OCI-LY7 (cell line): ENCODE results near the gene OSER1. TPM values are rescaled to one million over a fixed set of nuclear protein-coding genes. Genes with fewer than 3 reads are reported as not detected.

Source experiments
- BruUV-seq: library from RNA; stranded (reverse); fragments of 400-500 nt; replicated peaks from 2 replicates; lab custom pipeline; 2021; lab: Mats Ljungman, UMichigan
- CTCF ChIA-PET: fragments of 300-600 bp; sonication (Branson Sonifier 250); formaldehyde crosslinking; loops from one replicate; lab custom pipeline; 2022; ENCODE audit warnings: antibody characterized with exemption; ENCODE audit not compliant: unreplicated experiment; lab: Charles Lee
- POLR2A ChIA-PET: fragments of 300-600 bp; sonication (Branson Sonifier 250); formaldehyde crosslinking; loops from one replicate; lab custom pipeline; 2022; ENCODE audit warnings: antibody characterized with exemption; lab: Charles Lee
- DNase-seq: peaks from one replicate; pipeline ENCODE4 v3.0.0-alpha.2; 2015; ENCODE audit warnings: low spot score
- H2AFZ ChIP-seq: fragments of 200-600 bp; sonication (generic), shearing (Covaris generic); 2 replicates; pipeline ENCODE4 v1.6.1; 2014; ENCODE audit warnings: mild to moderate bottlenecking, antibody characterized with exemption, low read length, moderate library complexity
- H3K27ac ChIP-seq: fragments of 200-600 bp; sonication (generic); 2 replicates; pipeline ENCODE4 v1.5.1; 2014; ENCODE audit warnings: mixed run types, low read depth, mild to moderate bottlenecking, moderate library complexity, low read length, inconsistent platforms; ENCODE audit not compliant: poor library complexity, severe bottlenecking
- H3K36me3 ChIP-seq: fragments of 200-600 bp; sonication (generic); 2 replicates; pipeline ENCODE4 v1.6.1; 2014; ENCODE audit warnings: mild to moderate bottlenecking, antibody characterized with exemption, low read length, moderate library complexity, mixed read lengths; ENCODE audit not compliant: insufficient read depth
- H3K4me1 ChIP-seq: fragments of 200-600 bp; sonication (generic); 2 replicates; pipeline ENCODE4 v1.5.1; 2014; ENCODE audit warnings: mild to moderate bottlenecking, low read length; ENCODE audit not compliant: insufficient read depth, poor library complexity, severe bottlenecking
- H3K4me2 ChIP-seq: fragments of 200-600 bp; sonication (generic); 2 replicates; pipeline ENCODE4 v1.6.1; 2014; ENCODE audit warnings: mild to moderate bottlenecking, low read length
- H3K4me3 ChIP-seq: fragments of 200-600 bp; sonication (generic); 2 replicates; pipeline ENCODE4 v1.5.1; 2014; ENCODE audit warnings: mild to moderate bottlenecking, low read depth, low read length; ENCODE audit not compliant: poor library complexity, severe bottlenecking
- H3K79me2 ChIP-seq: fragments of 200-600 bp; sonication (generic); 2 replicates; pipeline ENCODE4 v1.6.1; 2016; ENCODE audit warnings: low read depth, mild to moderate bottlenecking, low read length, moderate library complexity, mixed read lengths; ENCODE audit not compliant: insufficient read depth
- H3K9me2 ChIP-seq: fragments of 200-600 bp; sonication (generic); 2 replicates; pipeline ENCODE4 v1.6.1; 2016; ENCODE audit warnings: mild to moderate bottlenecking, low read length, mixed read lengths; ENCODE audit not compliant: insufficient read depth
- H3K9me3 ChIP-seq: fragments of 200-600 bp; sonication (generic); 2 replicates; pipeline ENCODE4 v1.6.1; 2014; ENCODE audit warnings: mild to moderate bottlenecking, mixed run types, low read length, mixed read lengths
- H4K20me1 ChIP-seq: fragments of 200-600 bp; sonication (generic); 2 replicates; pipeline ENCODE4 v1.6.1; 2014; ENCODE audit warnings: mild to moderate bottlenecking, antibody characterized with exemption, low read length, moderate library complexity, mixed read lengths; ENCODE audit not compliant: insufficient read depth
- CTCF ChIP-seq: fragments of 200-600 bp; sonication (generic); conservative IDR thresholded peaks from 2 replicates; pipeline ENCODE4 v1.5.1; 2014; ENCODE audit warnings: mild to moderate bottlenecking, antibody characterized with exemption, low read length, moderate library complexity, mixed read lengths
- EZH2phosphoT487 ChIP-seq: fragments of 200-600 bp; sonication (generic); IDR thresholded peaks from 2 replicates; pipeline ENCODE4 v1.6.1; 2018; ENCODE audit warnings: low read depth, borderline replicate concordance, mild to moderate bottlenecking, mixed run types, antibody characterized with exemption, low read length, moderate library complexity, mixed read lengths
- intact Hi-C: fragments of 100-400 bp; cut with micrococcal nuclease; formaldehyde crosslinking; loops from one replicate; pipeline ENCODE4 v1.10.0; 2022; ENCODE audit not compliant: unreplicated experiment
- total RNA-seq, 2 experiments: library from RNA; depleted of rRNA in 1 of 2; stranded (reverse); fragments of >200 nt in 1 of 2; shearing (Covaris generic) in 1 of 2; gene quantifications; 2 replicates each; pipeline ENCODE4 v1.2.3, GENCODE V29; 2014 to 2022

The OSER1 gene
- total RNA-seq, 2 experiments from 2014 or later, result 28.1 to 31.9 TPM

DNA sequence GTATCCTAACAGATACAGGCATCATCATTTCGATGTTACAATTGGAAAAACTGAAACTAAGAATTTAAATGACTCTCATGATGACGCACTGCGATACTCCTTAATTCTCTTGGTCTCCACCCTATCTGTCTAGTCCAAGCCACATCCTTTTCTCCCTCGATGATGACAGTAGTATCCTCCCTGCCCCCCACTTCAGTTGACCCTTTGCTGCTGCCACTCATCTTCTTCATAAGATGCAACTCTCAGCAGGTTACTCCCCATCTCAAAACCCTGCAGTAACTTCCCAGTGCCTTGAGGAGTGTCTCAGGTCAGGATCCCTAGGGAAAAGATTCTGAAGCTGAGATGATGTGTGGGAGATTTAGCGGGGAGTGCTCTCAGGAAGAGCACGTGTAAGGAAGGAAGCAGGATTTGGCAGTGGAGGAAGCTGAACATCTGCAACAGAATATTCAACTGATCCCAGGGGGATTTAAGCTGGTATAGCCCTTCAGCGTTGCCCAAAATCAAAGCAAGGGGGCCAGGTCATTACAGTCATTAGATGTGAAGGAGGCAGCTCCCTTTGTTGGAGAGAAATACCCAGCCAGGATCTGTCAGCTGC, 39.7 kb downstream of the OSER1 start:
- Histone ChIP-seq H3K4me3 (no peak overlapping the region), H3K9me3 (no peaks in the 10 kb centered on the region), H4K20me1 (no peaks in the 10 kb centered on the region), H3K9me2 (no peaks in the 10 kb centered on the region), H3K4me2 (no peak overlapping the region), H3K79me2 (no peaks in the 10 kb centered on the region), H3K36me3 (no peaks in the 10 kb centered on the region), H3K4me1 (no peaks in the 10 kb centered on the region), H3K27ac (no peak overlapping the region), H2AFZ (no peak overlapping the region)
- ChIA-PET CTCF (no interaction called here), POLR2A (no interaction called here)
- intact Hi-C loops, result no loop called here
- TF ChIP-seq CTCF (no peak), EZH2phosphoT487 (no peak)
- DNase-seq, result no peak
- no TSS peak for BruUV-seq

DNA sequence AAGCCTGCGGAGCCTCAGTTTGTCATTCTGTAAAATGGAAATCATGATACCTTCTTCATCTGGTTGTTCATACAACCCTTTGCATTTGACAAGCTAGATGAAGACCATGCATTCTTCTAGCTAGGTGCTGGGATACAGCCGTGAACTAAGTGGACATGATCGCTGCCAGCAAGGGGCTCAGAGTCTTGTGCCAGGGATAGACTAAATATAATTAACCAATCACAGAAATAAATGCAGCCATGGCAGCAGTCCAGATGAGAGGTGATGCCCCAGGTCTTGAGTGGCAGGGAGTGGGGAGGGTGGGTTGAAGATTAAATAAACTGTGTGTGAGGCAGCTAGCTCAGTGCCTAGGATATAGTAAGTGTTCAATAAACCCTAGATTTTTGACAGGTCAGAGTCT, 42.8 kb downstream of the OSER1 start:
- Histone ChIP-seq H3K9me3 (no peaks in the 10 kb centered on the region), H4K20me1 (no peaks in the 10 kb centered on the region), H3K4me3 (no peak overlapping the region), H3K27ac (no peak overlapping the region), H3K4me2 (no peak overlapping the region), H3K4me1 (no peaks in the 10 kb centered on the region), H3K9me2 (no peaks in the 10 kb centered on the region), H2AFZ (no peak overlapping the region), H3K79me2 (no peaks in the 10 kb centered on the region), H3K36me3 (no peaks in the 10 kb centered on the region)
- no peak for DNase-seq
- BruUV-seq, result no TSS peak
- intact Hi-C loops, result no loop called here
- TF ChIP-seq EZH2phosphoT487 (no peak), CTCF (no peak)
- POLR2A ChIA-PET, result no interaction called here
- CTCF ChIA-PET, result no interaction called here

DNA sequence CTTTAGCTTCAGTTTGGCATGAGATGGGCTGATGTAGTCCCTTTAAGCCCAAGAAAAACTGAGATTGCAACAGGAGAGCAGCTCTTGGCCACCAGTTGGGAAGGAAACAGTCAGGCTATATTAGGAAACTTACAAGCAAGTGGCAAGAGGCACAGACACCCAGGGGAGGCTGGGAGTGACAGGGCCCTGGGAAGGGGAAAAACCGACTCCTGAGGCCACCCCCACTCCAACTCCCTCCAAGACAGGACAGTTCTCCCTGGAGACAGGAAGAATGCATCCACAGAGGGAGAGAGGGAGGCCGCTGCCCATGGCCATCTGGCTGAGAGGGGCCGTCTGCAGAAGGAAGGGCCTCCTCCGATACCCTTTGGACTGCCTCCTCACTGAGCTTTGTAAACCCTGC, 44.1 kb downstream of the OSER1 start:
- no peaks in the 10 kb centered on the region for H3K79me2 ChIP-seq
- no peak overlapping the region for H3K4me2 ChIP-seq
- no peak overlapping the region for H2AFZ ChIP-seq
- H4K20me1 ChIP-seq, result no peaks in the 10 kb centered on the region; the same call in 1 of the 2 replicates
- ChIA-PET CTCF (no interaction called here), POLR2A (interaction anchor here (0.6 kb wide), 1 partner anchor 413 kb away, joined by 4 read pairs; no protein-coding TSS in a partner anchor)
- H3K27ac ChIP-seq, result no peak overlapping the region
- intact Hi-C loops, result no loop called here
- H3K9me2 ChIP-seq, result no peaks in the 10 kb centered on the region
- TF ChIP-seq EZH2phosphoT487 (no peak), CTCF (no peak)
- H3K4me3 ChIP-seq, result no peak overlapping the region
- BruUV-seq, result no TSS peak
- H3K36me3 ChIP-seq, result no peaks in the 10 kb centered on the region
- no peak for DNase-seq
- no peaks in the 10 kb centered on the region for H3K9me3 ChIP-seq
- H3K4me1 ChIP-seq, result no peaks in the 10 kb centered on the region
